SK-N-SH treated with all-trans-retinoic acid at 6 μM for 48 hours (cell line): Measurements from ENCODE around the gene GPNMB.

ENCODE experiments used
- ATAC-seq: fragments of 200-7000 bp; cut with Tn5 transposase; 3 replicates; pipeline ENCODE4 v1.9.1; 2020; ENCODE audit warnings: mild to moderate bottlenecking, moderate library complexity
- ARNTL ChIP-seq: fragments of 450-650 bp; formaldehyde crosslinking; IDR thresholded peaks from 2 replicates; pipeline ENCODE4 v1.5.0; 2020; ENCODE audit warnings: low read depth, mild to moderate bottlenecking, moderate library complexity, borderline replicate concordance
- CREB5 ChIP-seq: fragments of 250-450 bp; sonication (Bioruptor Pico); IDR thresholded peaks from 2 replicates; pipeline ENCODE4 v1.5.1; 2020; ENCODE audit warnings: low read depth, mild to moderate bottlenecking, moderate library complexity
- CSDC2 ChIP-seq: fragments of 250-450 bp; sonication (Bioruptor Pico); IDR thresholded peaks from 2 replicates; pipeline ENCODE4 v1.5.0; 2020; ENCODE audit warnings: mild to moderate bottlenecking, moderate library complexity
- GLIS3 ChIP-seq: fragments of 250-450 bp; sonication (Bioruptor Pico); IDR thresholded peaks from 2 replicates; pipeline ENCODE4 v1.5.0; 2020; ENCODE audit warnings: mild to moderate bottlenecking, moderate library complexity
- ISL1 ChIP-seq: fragments of 250-450 bp; sonication (Bioruptor Pico); IDR thresholded peaks from 2 replicates; pipeline ENCODE4 v2.1.2; 2022; ENCODE audit warnings: mild to moderate bottlenecking, moderate library complexity
- POU6F1 ChIP-seq: fragments of 250-450 bp; sonication (Bioruptor Pico); IDR thresholded peaks from 2 replicates; pipeline ENCODE4 v1.8.0; 2021; ENCODE audit warnings: low read depth, mild to moderate bottlenecking, moderate library complexity, borderline replicate concordance
- PPARA ChIP-seq: fragments of 250-450 bp; sonication (Bioruptor Pico); IDR thresholded peaks from 2 replicates; pipeline ENCODE4 v1.5.0; 2020; ENCODE audit warnings: mild to moderate bottlenecking, borderline replicate concordance
- SNAI2 ChIP-seq: fragments of 250-450 bp; sonication (Bioruptor Pico); IDR thresholded peaks from 2 replicates; pipeline ENCODE4 v1.5.0; 2020; ENCODE audit warnings: mild to moderate bottlenecking, moderate library complexity
- TCF4 ChIP-seq: fragments of 250-450 bp; sonication (Bioruptor Pico); IDR thresholded peaks from 2 replicates; pipeline ENCODE4 v1.8.0; 2021; ENCODE audit warnings: mild to moderate bottlenecking, moderate library complexity, borderline replicate concordance
- TOX ChIP-seq: fragments of 250-450 bp; sonication (Bioruptor Pico); IDR thresholded peaks from 2 replicates; pipeline ENCODE4 v1.8.0; 2021; ENCODE audit warnings: mild to moderate bottlenecking, moderate library complexity, borderline replicate concordance
- TSHZ2 ChIP-seq: fragments of 250-450 bp; sonication (Bioruptor Pico); IDR thresholded peaks from 2 replicates; pipeline ENCODE4 v1.5.0; 2020; ENCODE audit warnings: mild to moderate bottlenecking, moderate library complexity
- ZC3H10 ChIP-seq: fragments of 250-450 bp; sonication (Bioruptor Pico); IDR thresholded peaks from 2 replicates; pipeline ENCODE4 v1.5.1; 2021; ENCODE audit warnings: mild to moderate bottlenecking, moderate library complexity
- ZFP3 ChIP-seq: fragments of 250-450 bp; sonication (Bioruptor Pico); IDR thresholded peaks from 2 replicates; pipeline ENCODE4 v1.5.0; 2020; ENCODE audit warnings: mild to moderate bottlenecking, moderate library complexity
- ZFP30 ChIP-seq: fragments of 450-650 bp; formaldehyde crosslinking; IDR thresholded peaks from 2 replicates; pipeline ENCODE4 v1.5.0; 2022; ENCODE audit warnings: mild to moderate bottlenecking, moderate library complexity
- ZNF565 ChIP-seq: fragments of 450-650 bp; formaldehyde crosslinking; conservative IDR thresholded peaks from 2 replicates; pipeline ENCODE4 v1.5.0; 2020; ENCODE audit warnings: low read depth, mild to moderate bottlenecking, moderate library complexity
- ZNF70 ChIP-seq: fragments of 450-650 bp; formaldehyde crosslinking; IDR thresholded peaks from 2 replicates; pipeline ENCODE4 v1.5.0; 2020; ENCODE audit warnings: mild to moderate bottlenecking, moderate library complexity
- ZNF8 ChIP-seq: fragments of 450-650 bp; formaldehyde crosslinking; IDR thresholded peaks from 2 replicates; pipeline ENCODE4 v1.5.0; 2020; ENCODE audit warnings: mild to moderate bottlenecking, moderate library complexity

GPNMB gene

GRCh38 chr7:23246555-23246954 is at the start of gene GPNMB:
Gene GPNMB (plus strand): TSS chr7:23246775. CDS start chr7:23246858, 83 bp downstream.
- TF ChIP-seq ZFP3 (CRISPR knock-in tag) (0 out of 2 replicates have a peak, but pooled peaks have one; percentile 35), ISL1 (peak; percentile 64), POU6F1 (CRISPR knock-in tag) (0 out of 2 replicates have a peak, but pooled peaks have one; percentile 14), TOX (CRISPR knock-in tag) (no peak), ZC3H10 (CRISPR knock-in tag) (no peak)
- peak; percentile 97 for ATAC-seq

GRCh38 chr7:23197745-23198144 is 48.8 kb upstream of the GPNMB start:
- ATAC-seq, result peak; percentile 79

GRCh38 chr7:23200331-23200730 is 46.2 kb upstream of the GPNMB start:
- ATAC-seq, result no peak
- TF ChIP-seq ZNF70, result no peak

More at GRCh38 chr7:23197745-23198144, 48.8 kb upstream of the GPNMB start:
- 0 out of 2 replicates have a peak, but pooled peaks have one; percentile 7 for TF ChIP-seq ISL1

GRCh38 chr7:23204241-23204640 is 42.3 kb upstream of the GPNMB start:
- no peak for ATAC-seq
- no peak for TF ChIP-seq CSDC2 (CRISPR knock-in tag)
- no peak for TF ChIP-seq ZFP30 (CRISPR knock-in tag)
- no peak for TF ChIP-seq PPARA (CRISPR knock-in tag)
- no peak for TF ChIP-seq ZFP3 (CRISPR knock-in tag)
- no peak for TF ChIP-seq CREB5 (CRISPR knock-in tag)
- TF ChIP-seq ZNF70, result no peak
- TF ChIP-seq ZC3H10 (CRISPR knock-in tag), result no peak
- no peak for TF ChIP-seq GLIS3
- no peak for TF ChIP-seq ARNTL (CRISPR knock-in tag)

GRCh38 chr7:23205577-23205908 is 41.0 kb upstream of the GPNMB start:
- no peak for TF ChIP-seq ARNTL (CRISPR knock-in tag)
- no peak for TF ChIP-seq TCF4 (CRISPR knock-in tag)
- TF ChIP-seq SNAI2 (CRISPR knock-in tag), result no peak
- no peak for TF ChIP-seq ZNF8 (CRISPR knock-in tag)
- TF ChIP-seq POU6F1 (CRISPR knock-in tag), result no peak
- no peak for TF ChIP-seq TOX (CRISPR knock-in tag)
- TF ChIP-seq, all 23 proteins: peak for 0
- no peak for ATAC-seq

- ATAC-seq, result no peak
- TF ChIP-seq TCF4 (CRISPR knock-in tag) (peak; percentile 89), TOX (CRISPR knock-in tag) (no peak), POU6F1 (CRISPR knock-in tag) (no peak), ZNF70 (no peak), ISL1 (no peak), GLIS3 (no peak), ZFP30 (CRISPR knock-in tag) (no peak), TSHZ2 (CRISPR knock-in tag) (peak; percentile 76), CSDC2 (CRISPR knock-in tag) (no peak), ZNF565 (CRISPR knock-in tag) (no peak), ZC3H10 (CRISPR knock-in tag) (no peak), ZNF8 (CRISPR knock-in tag) (no peak)
Observed at GRCh38 chr7:23205909-23206767, 40.4 kb upstream of the GPNMB start.
